ENCODE measurements around the gene SUGCT.

The SUGCT gene

GRCh38 chr7:40418983-40419382 lies 284.2 kb downstream of the SUGCT start:
- no peak for DNase-seq

- no peak for DNase-seq
These were observed 285.0 kb downstream of the SUGCT start for GRCh38 chr7:40419806-40420205.

GRCh38 chr7:40421433-40421832 lies 286.6 kb downstream of the SUGCT start:
- no peak for DNase-seq

GRCh38 chr7:40425696-40426095 lies 290.9 kb downstream of the SUGCT start:
- no peak for DNase-seq

- no peak for DNase-seq
These were observed 293.6 kb downstream of the SUGCT start for GRCh38 chr7:40428421-40428820.

- no peak for DNase-seq
These were observed 295.0 kb downstream of the SUGCT start for GRCh38 chr7:40429826-40430225.

GRCh38 chr7:40432046-40432445 lies 297.2 kb downstream of the SUGCT start:
- DNase-seq = no peak

- no peak for DNase-seq
These were observed 301.9 kb downstream of the SUGCT start for GRCh38 chr7:40436710-40437109.

GRCh38 chr7:40437498-40437897 lies 302.7 kb downstream of the SUGCT start:
- DNase-seq = no peak

GRCh38 chr7:40437936-40438634 lies 303.3 kb downstream of the SUGCT start:
- DNase-seq = no peak

GRCh38 chr7:40439686-40440085 lies 304.9 kb downstream of the SUGCT start:
- no peak for DNase-seq

- no peak for DNase-seq
These were observed 312.5 kb downstream of the SUGCT start for GRCh38 chr7:40447345-40447744.

- no peak for DNase-seq
These were observed 320.7 kb downstream of the SUGCT start for GRCh38 chr7:40455485-40455884.

GRCh38 chr7:40457776-40458480 lies 323.1 kb downstream of the SUGCT start:
- no peak for DNase-seq

- DNase-seq = no peak
These were observed 328.6 kb downstream of the SUGCT start for GRCh38 chr7:40463446-40463845.

GRCh38 chr7:40468891-40469864 lies 334.4 kb downstream of the SUGCT start:
- no peak for DNase-seq

GRCh38 chr7:40470091-40470592 lies 335.3 kb downstream of the SUGCT start:
- DNase-seq = no peak

- no peak for DNase-seq
These were observed 336.0 kb downstream of the SUGCT start for GRCh38 chr7:40470817-40471216.

GRCh38 chr7:40471891-40472290 lies 337.1 kb downstream of the SUGCT start:
- no peak for DNase-seq

- no peak for DNase-seq
These were observed 340.2 kb downstream of the SUGCT start for GRCh38 chr7:40474790-40475680.

- DNase-seq = no peak
These were observed 340.8 kb downstream of the SUGCT start for GRCh38 chr7:40475681-40475982.

GRCh38 chr7:40477094-40477493 lies 342.3 kb downstream of the SUGCT start:
- no peak for DNase-seq
